Thyroid gland (tissue), 4 donors: ENCODE results near the gene HMCN2.

ENCODE experiments used
- CTCF ChIP-seq, 6 experiments: fragments of 200-600 bp in 3 of 6; fragments of 450-650 bp in 3 of 6; sonication (generic) in 3 of 6; IDR thresholded peaks; one replicate each; pipeline ENCODE4 v1.5.1; 2016 to 2019; ENCODE audit warnings: antibody characterized with exemption in 6 of 6, mild to moderate bottlenecking in 2 of 6, inconsistent platforms in 1 of 6, moderate library complexity in 1 of 6
- POLR2A ChIP-seq, 2 donors: fragments of 450-650 bp; IDR thresholded peaks; one replicate each; pipeline ENCODE4 v1.6.1; 2017; ENCODE audit warnings: antibody characterized with exemption in 2 of 2, mild to moderate bottlenecking in 2 of 2, moderate library complexity in 1 of 2

GRCh38 chr9:130328349-130328801 is 62.8 kb downstream of the HMCN2 start:
- TF ChIP-seq POLR2A (IDR thresholded peaks at IDR 0.05) (no peak), CTCF (IDR thresholded peaks at IDR 0.05) (no peak)
